GM06990 (cell line): ENCODE results near the gene HNRNPL.

Experiments
- DNase-seq: peaks from one replicate; pipeline ENCODE4 v3.0.0-alpha.2; 2011; ENCODE audit not compliant: insufficient read length; ENCODE audit errors: extremely low read depth
- H3K27me3 ChIP-seq: replicated peaks from 2 replicates; pipeline ENCODE4 v1.6.0; 2011; ENCODE audit warnings: low read length; ENCODE audit not compliant: control insufficient read depth, insufficient read depth
- H3K36me3 ChIP-seq: 2 replicates; pipeline ENCODE4 v1.5.1; 2011; ENCODE audit warnings: low read length; ENCODE audit not compliant: control insufficient read depth, insufficient read depth
- H3K4me3 ChIP-seq: replicated peaks from 2 replicates; pipeline ENCODE4 v1.5.1; 2011; ENCODE audit warnings: low read depth, mild to moderate bottlenecking, control low read depth, low read length
- CTCF ChIP-seq: IDR thresholded peaks from 2 replicates; pipeline ENCODE4 v1.5.1; 2011; ENCODE audit warnings: low read length, control low read depth, mild to moderate bottlenecking, inconsistent platforms; ENCODE audit not compliant: insufficient read depth, poor library complexity, severe bottlenecking

The HNRNPL gene

DNA sequence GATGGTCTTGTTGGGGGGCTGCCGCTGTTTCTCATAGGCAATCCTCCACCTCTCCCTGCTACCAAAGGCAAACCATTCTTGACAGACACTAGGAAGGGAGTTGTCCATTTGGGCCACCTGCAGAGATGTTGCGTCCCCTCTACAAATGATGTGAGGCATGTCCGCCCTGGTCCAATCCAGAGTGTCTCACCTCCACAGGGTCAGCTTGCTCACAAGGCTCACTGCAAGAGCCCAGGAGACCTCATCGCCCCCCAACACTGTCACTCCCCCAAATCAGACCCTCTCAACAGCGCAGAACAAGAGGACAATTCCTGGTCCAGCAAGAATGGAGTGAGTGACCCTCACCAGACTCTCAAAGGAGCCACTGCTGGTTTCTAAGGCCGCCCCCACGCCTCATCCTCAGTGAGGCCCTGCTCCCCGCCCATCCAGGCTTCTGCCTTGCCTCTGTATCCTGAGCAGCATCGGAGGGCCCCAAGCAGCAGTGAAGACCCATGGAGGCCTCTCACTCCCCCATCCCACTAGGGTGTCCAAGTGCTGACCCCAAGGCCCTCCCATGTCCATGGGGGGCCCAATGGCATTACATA, 6.5 kb downstream of the HNRNPL start:
- H3K36me3 ChIP-seq, result peaks cover 74% of the 10 kb centered on the region
- H3K27me3 ChIP-seq, result no peaks in the 10 kb centered on the region
- H3K4me3 ChIP-seq, result no peak overlapping the region
- no peak for TF ChIP-seq CTCF
- no peak for DNase-seq

- no peak for TF ChIP-seq CTCF
- Histone ChIP-seq H3K27me3 (no peaks in the 10 kb centered on the region), H3K36me3 (peaks cover 78% of the 10 kb centered on the region), H3K4me3 (no peak overlapping the region)
- no peak for DNase-seq
These were observed 7.2 kb downstream of the HNRNPL start for GRCh38 chr19:38842439-38843174.

- Histone ChIP-seq H3K4me3 (no peak overlapping the region), H3K27me3 (no peaks in the 10 kb centered on the region), H3K36me3 (peaks cover 78% of the 10 kb centered on the region)
- no peak for DNase-seq
- no peak for TF ChIP-seq CTCF
These were observed 7.9 kb downstream of the HNRNPL start for GRCh38 chr19:38841787-38842438.

GRCh38 chr19:38841180-38841766, 8.5 kb downstream of the HNRNPL start:
- Histone ChIP-seq H3K27me3 (no peaks in the 10 kb centered on the region), H3K36me3 (peaks cover 78% of the 10 kb centered on the region), H3K4me3 (no peak overlapping the region)
- no peak for TF ChIP-seq CTCF
- no peak for DNase-seq

DNA sequence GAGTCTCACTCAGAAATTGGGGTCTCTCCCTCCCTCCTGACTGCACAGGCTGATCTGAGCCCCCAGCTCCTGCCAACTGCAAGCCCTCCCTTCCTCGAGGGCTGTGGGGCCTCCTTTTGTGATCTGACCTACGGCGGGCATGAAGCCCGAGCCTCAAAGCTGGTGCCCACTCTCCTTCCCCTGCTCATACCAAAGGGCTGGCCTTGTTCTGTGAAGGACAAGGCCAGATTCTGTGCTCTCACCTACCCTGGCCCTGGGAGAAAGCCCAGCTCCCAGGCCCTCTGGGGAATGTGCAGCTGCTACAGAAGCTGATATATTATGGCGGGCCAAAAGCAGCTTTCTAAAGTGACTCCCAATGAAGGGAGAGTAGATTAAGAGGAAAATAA, 9.2 kb downstream of the HNRNPL start:
- no peaks in the 10 kb centered on the region for H3K27me3 ChIP-seq
- H3K36me3 ChIP-seq, result peaks cover 77% of the 10 kb centered on the region
- no peak for TF ChIP-seq CTCF
- no peak overlapping the region for H3K4me3 ChIP-seq
- DNase-seq, result no peak
